Keratinocyte (primary cell): ENCODE measurements around the gene CCDC82. TPM values are rescaled to one million over a fixed set of nuclear protein-coding genes. Genes with fewer than 3 reads are reported as not detected.
A peak's percentile ranks its signal among the peaks of the same experiment; 100 is the strongest.
"Not testable (repeated sequence)": the region's sequence is repeated elsewhere in the genome, so short reads cannot be mapped to it uniquely, and the experiment has no call there.

Experiments used
- DNase-seq: peaks from one replicate; pipeline ENCODE4 v3.0.0-alpha.2; 2011; ENCODE audit warnings: low read depth, missing footprints, low spot score
- FAIRE-seq: peaks from 2 replicates; lab custom pipeline; 2011; peaks lifted over from hg19 to GRCh38; lab: Jason Lieb, UNC
- H2AFZ ChIP-seq: 2 replicates; pipeline ENCODE4 v1.6.0; 2012; ENCODE audit warnings: low read length, control low read depth, inconsistent platforms; ENCODE audit not compliant: control insufficient read depth
- H3K27ac ChIP-seq: 2 replicates; pipeline ENCODE4 v1.5.1; 2011; ENCODE audit warnings: low read length; ENCODE audit not compliant: control insufficient read depth, insufficient read depth
- H3K27me3 ChIP-seq: 3 replicates; pipeline ENCODE4 v1.6.0; 2011; ENCODE audit warnings: low read length; ENCODE audit not compliant: control insufficient read depth, insufficient read depth; ENCODE audit errors: extremely low read depth
- H3K36me3 ChIP-seq, 2 experiments: 2 replicates in 1 of 2; 3 replicates in 1 of 2; pipeline ENCODE4 v1.5.1; 2011; ENCODE audit warnings: low read length in 2 of 2, mild to moderate bottlenecking in 1 of 2; ENCODE audit not compliant: control insufficient read depth in 2 of 2, insufficient read depth in 2 of 2; ENCODE audit errors: extremely low read depth in 1 of 2
- H3K4me1 ChIP-seq: 3 replicates; pipeline ENCODE4 v1.5.1; 2011; ENCODE audit warnings: low read length; ENCODE audit not compliant: control insufficient read depth, insufficient read depth; ENCODE audit errors: extremely low read depth
- H3K4me2 ChIP-seq: 3 replicates; pipeline ENCODE4 v1.6.0; 2011; ENCODE audit warnings: low read depth, low read length; ENCODE audit not compliant: control insufficient read depth, insufficient read depth; ENCODE audit errors: extremely low read depth
- H3K4me3 ChIP-seq, 3 experiments: fragments of 200-600 bp in 1 of 3; sonication (generic) in 1 of 3; 2 replicates in 2 of 3; 3 replicates in 1 of 3; pipeline ENCODE4 v1.5.1; 2011 to 2016; ENCODE audit warnings: low read length in 3 of 3, mild to moderate bottlenecking in 3 of 3, control low read depth in 2 of 3, inconsistent platforms in 1 of 3, low read depth in 1 of 3, mixed read lengths in 1 of 3, mixed run types in 1 of 3, moderate library complexity in 1 of 3; ENCODE audit not compliant: control insufficient read depth in 2 of 3, insufficient read depth in 2 of 3; ENCODE audit errors: extremely low read depth in 1 of 3
- H3K79me2 ChIP-seq: 2 replicates; pipeline ENCODE4 v1.6.0; 2012; ENCODE audit warnings: low read length; ENCODE audit not compliant: control insufficient read depth, insufficient read depth
- H3K9ac ChIP-seq: 3 replicates; pipeline ENCODE4 v1.6.0; 2011; ENCODE audit warnings: low read length; ENCODE audit not compliant: control insufficient read depth, insufficient read depth; ENCODE audit errors: extremely low read depth
- H3K9me1 ChIP-seq: 3 replicates; pipeline ENCODE4 v1.6.0; 2011; ENCODE audit warnings: low read length; ENCODE audit not compliant: control insufficient read depth, insufficient read depth; ENCODE audit errors: extremely low read depth
- H3K9me3 ChIP-seq: 2 replicates; pipeline ENCODE4 v1.5.1; 2012; ENCODE audit warnings: low read depth, low read length; ENCODE audit not compliant: control insufficient read depth
- H4K20me1 ChIP-seq: 3 replicates; pipeline ENCODE4 v1.6.0; 2011; ENCODE audit warnings: low read length; ENCODE audit not compliant: control insufficient read depth, insufficient read depth; ENCODE audit errors: extremely low read depth
- EZH2 ChIP-seq: IDR thresholded peaks from one replicate; pipeline ENCODE4 v1.6.1; 2012; ENCODE audit warnings: inconsistent platforms, mild to moderate bottlenecking, low read length, moderate library complexity
- dilution Hi-C: fragments of 300-500 bp; cut with MboI; formaldehyde crosslinking; loops from one replicate; pipeline ENCODE4 v1.7.0; 2020; ENCODE audit warnings: low sequenced_read_pairs; ENCODE audit not compliant: extremely low pct_ligation_motif_present
- polyA minus RNA-seq, 3 experiments: library from RNA; depleted of rRNA, polyadenylated mRNA; stranded (reverse); fragments of >200 nt; gene quantifications; 1 replicate in 1 of 3; 2 replicates in 1 of 3; 3 replicates in 1 of 3; pipeline ENCODE4 v1.2.3, GENCODE V29; 2011
- polyA plus RNA-seq, 5 experiments: library from polyadenylated mRNA; depleted of rRNA in 3 of 5; stranded (reverse) in 3 of 5; stranded (forward) in 1 of 5; unstranded in 1 of 5; fragments of >200 nt; gene quantifications; 1 replicate in 1 of 5; 2 replicates in 3 of 5; 3 replicates in 1 of 5; pipeline versions ENCODE4 v1.2.1 to v1.2.3, GENCODE V29; 2011 to 2012; ENCODE audit warnings: missing spikeins in 2 of 5, low read depth in 1 of 5, low replicate concordance in 1 of 5
- TF ChIP-seq, protein P1 (sequence below), 3 experiments: IDR thresholded peaks in 1 of 3; conservative IDR thresholded peaks in 1 of 3; optimal IDR thresholded peaks in 1 of 3; 2 replicates in 2 of 3; 3 replicates in 1 of 3; pipeline versions ENCODE3 to v1.5.1; 2011; ENCODE audit warnings: low read length in 3 of 3, mild to moderate bottlenecking in 3 of 3, moderate library complexity in 2 of 3, control low read depth in 1 of 3, inconsistent platforms in 1 of 3; ENCODE audit not compliant: insufficient read depth in 2 of 3; ENCODE audit errors: extremely low read depth in 1 of 3

The CCDC82 gene
- polyA plus RNA-seq (7.6 to 19.3 TPM (median 10.3 TPM) in 3 replicates), polyA minus RNA-seq (1.3 to 8.3 TPM (median 3.4 TPM) in 3 replicates)
- polyA plus RNA-seq (2011; ENCODE audit: low read depth) = 22.5 TPM
- polyA plus RNA-seq (2011; cell fraction: cytosol; rRNA removed) = 8.0 and 8.6 TPM in 2 replicates
- polyA plus RNA-seq (2011; cell fraction: nucleus; rRNA removed) = 19.7 and 34.0 TPM in 2 replicates
- 12.5 and 12.8 TPM in 2 replicates for polyA plus RNA-seq (2012; ENCODE audit: low replicate concordance)
- 3.6 TPM for polyA minus RNA-seq (2011; cell fraction: cytosol; rRNA and poly(A)+ RNA removed)
- 9.0 and 16.1 TPM in 2 replicates for polyA minus RNA-seq (2011; cell fraction: nucleus; rRNA and poly(A)+ RNA removed)

DNA sequence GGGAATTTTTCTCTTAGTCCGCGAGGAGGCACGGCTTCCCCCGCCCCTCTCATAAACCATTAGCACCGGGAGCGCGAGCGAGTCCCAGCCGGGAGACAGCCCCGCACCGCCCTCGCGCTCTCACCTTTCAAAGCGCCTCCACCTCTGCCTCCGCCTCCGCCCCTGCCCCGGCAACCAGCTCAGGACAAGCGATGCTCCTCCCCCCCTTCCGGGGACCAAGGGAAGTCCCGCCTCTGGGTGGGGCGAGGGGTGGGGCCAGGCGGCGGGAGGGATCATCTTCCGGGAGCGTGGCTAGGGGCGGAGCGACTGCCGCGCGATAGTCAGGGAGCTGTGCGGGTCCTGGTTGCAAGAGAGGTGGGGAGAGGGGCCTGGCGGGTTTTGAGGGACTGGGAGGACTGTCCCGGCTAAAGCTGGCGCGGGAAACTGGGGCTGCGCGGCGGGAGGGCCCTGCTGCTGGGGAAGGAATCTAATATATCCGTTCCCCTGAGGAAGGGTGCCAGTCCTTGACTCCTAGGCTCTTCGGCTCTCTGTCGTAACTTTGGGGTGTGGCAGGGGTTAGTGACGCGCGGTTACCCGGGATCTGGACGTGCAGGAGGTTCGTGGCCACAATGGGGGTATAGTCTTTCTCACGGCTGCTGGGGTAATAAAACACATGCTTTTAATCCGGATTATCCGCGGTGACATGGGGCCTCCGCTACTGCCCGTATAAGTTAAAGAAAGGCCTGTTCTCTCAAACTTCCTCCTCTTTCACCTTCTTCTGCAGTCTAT is at the start of gene CCDC82, which contains the start of gene JRKL:
TSS of gene CCDC82 (minus strand) at position 193 of the 768 bp plus-strand sequence. CDS start 5,165 bp downstream, outside the sequence.
TSS of gene JRKL (plus strand) at position 294 of the 768 bp plus-strand sequence. CDS start 637 bp downstream, outside the sequence.
- DNase-seq (peak; percentile 45), FAIRE-seq (no peak)
- H4K20me1 ChIP-seq = no peaks in the 10 kb centered on the region
- peak within 1 kb of the TSS; percentile 96 for H3K27ac ChIP-seq
- peak within 1 kb of the TSS; percentile 98 for H3K4me2 ChIP-seq
- H3K27me3 ChIP-seq = no peaks in the 10 kb centered on the region
- peak within 1 kb of the TSS; percentile 95 for H3K9ac ChIP-seq
- peaks cover 2% of the 10 kb centered on the region for H3K9me1 ChIP-seq
- no peaks in the 10 kb centered on the region for H3K9me3 ChIP-seq
- TF ChIP-seq EZH2 = no peak
- TF ChIP-seq, protein P1, sequence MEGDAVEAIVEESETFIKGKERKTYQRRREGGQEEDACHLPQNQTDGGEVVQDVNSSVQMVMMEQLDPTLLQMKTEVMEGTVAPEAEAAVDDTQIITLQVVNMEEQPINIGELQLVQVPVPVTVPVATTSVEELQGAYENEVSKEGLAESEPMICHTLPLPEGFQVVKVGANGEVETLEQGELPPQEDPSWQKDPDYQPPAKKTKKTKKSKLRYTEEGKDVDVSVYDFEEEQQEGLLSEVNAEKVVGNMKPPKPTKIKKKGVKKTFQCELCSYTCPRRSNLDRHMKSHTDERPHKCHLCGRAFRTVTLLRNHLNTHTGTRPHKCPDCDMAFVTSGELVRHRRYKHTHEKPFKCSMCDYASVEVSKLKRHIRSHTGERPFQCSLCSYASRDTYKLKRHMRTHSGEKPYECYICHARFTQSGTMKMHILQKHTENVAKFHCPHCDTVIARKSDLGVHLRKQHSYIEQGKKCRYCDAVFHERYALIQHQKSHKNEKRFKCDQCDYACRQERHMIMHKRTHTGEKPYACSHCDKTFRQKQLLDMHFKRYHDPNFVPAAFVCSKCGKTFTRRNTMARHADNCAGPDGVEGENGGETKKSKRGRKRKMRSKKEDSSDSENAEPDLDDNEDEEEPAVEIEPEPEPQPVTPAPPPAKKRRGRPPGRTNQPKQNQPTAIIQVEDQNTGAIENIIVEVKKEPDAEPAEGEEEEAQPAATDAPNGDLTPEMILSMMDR (optimal IDR thresholded peaks at IDR 0.05 in 1 of 3, IDR thresholded peaks at IDR 0.05 in 1 of 3, conservative IDR thresholded peaks at IDR 0.05 in 1 of 3; ENCODE audit: extremely low read depth in 1 of 3, insufficient read depth in 2 of 3, low read length in 3 of 3) = no peak
- dilution Hi-C loops = no loop called here
- peaks cover 40% of the 10 kb centered on the region for H3K79me2 ChIP-seq
- peak within 1 kb of the TSS; percentile 92 for H2AFZ ChIP-seq
- peaks cover 0 to 3% of the 10 kb centered on the region in 2 experiments for H3K36me3 ChIP-seq
- peaks cover 21% of the 10 kb centered on the region for H3K4me1 ChIP-seq
- peak within 1 kb of the TSS; percentile 78 to 97 (median 91) for H3K4me3 ChIP-seq

DNA sequence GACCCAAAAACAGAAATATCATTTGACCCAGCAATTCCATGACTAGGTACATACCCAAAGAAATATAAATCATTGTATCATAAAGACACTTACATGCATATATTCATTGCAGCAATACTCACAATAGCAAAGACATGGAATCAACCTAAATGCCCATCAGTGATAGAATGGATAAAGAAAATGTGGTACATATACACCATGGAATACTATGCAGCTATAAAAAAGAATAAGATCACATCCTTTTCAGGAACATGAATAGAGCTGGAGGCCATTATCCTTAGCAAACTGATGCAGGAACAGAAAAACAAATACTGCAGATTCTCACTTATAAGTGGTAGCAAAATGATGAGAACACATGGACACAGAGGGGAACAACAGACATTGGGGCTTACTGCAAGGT is 42.9 kb upstream of the CCDC82 start:
- H3K4me3 ChIP-seq, H3K4me2 ChIP-seq, H3K79me2 ChIP-seq, H4K20me1 ChIP-seq, H3K9me1 ChIP-seq, H3K36me3 ChIP-seq, H3K4me1 ChIP-seq, H3K27ac ChIP-seq, H3K27me3 ChIP-seq, DNase-seq, dilution Hi-C loops, H3K9me3 ChIP-seq, H3K9ac ChIP-seq, H2AFZ ChIP-seq, FAIRE-seq: not testable (repeated sequence)
